Measurements from ENCODE around the gene MYO5A. TPM values are rescaled to one million over a fixed set of nuclear protein-coding genes. Genes with fewer than 3 reads are reported as not detected.

The MYO5A gene
- total RNA-seq, 1 experiment from 2014 or later = 21.8 TPM

DNA sequence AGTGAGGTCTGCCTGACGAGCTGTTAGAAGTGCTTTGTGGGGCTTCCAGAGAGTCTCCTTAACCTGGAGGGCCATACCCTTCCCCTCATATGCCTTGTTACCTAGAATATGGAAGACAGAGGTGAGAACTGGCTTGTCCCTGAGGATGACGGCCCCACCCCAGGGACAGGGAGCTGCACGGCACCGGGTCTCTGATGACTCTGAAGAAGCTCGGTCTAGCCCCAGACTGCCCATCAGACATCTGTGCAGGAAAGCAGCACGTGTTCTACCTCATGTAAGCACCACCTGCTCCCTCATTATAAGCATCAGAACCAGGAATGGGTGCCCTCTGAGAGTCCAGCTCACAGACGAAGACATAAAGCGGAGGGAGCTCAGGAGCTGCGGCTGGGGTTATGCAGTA is 251.1 kb downstream of the MYO5A start:
- no peaks in the 10 kb centered on the region for H3K79me1 ChIP-seq (ENCODE audit: insufficient read depth, low read depth, low read length, poor library complexity, severe bottlenecking)
- H3K36me3 Mint-ChIP-seq (ENCODE audit: insufficient read depth in 1 of 3, low read depth in 3 of 3) = peaks cover 28 to 74% (median 63%) of the 10 kb centered on the region in 3 experiments; a peak in 6 of 7 replicates
- H3T11ph ChIP-seq (ENCODE audit: low read length) = no peak overlapping the region
- H3K56ac ChIP-seq (ENCODE audit: insufficient read length, low read depth, low read length) = no peak overlapping the region
- H2BK15ac ChIP-seq (ENCODE audit: low read depth, low read length) = no peak overlapping the region
- no peaks in the 10 kb centered on the region for H3K4me1 ChIP-seq (ENCODE audit: insufficient read depth, low read length)
- H2BK12ac ChIP-seq (ENCODE audit: insufficient read length, low read depth, low read length) = no peak overlapping the region
- H3K79me2 ChIP-seq (ENCODE audit: insufficient read depth, low read length) = no peaks in the 10 kb centered on the region
- no peak for TF ChIP-seq CTCF (conservative IDR thresholded peaks at IDR 0.05)
- no peak overlapping the region for H2AFZ ChIP-seq (ENCODE audit: low read length)
- H2AK5ac ChIP-seq (ENCODE audit: insufficient read length, low read length) = no peak overlapping the region
- no peak overlapping the region for H3K4ac ChIP-seq (ENCODE audit: low read depth, low read length)
- H3K9ac ChIP-seq (ENCODE audit: extremely low read depth, insufficient read length, low read length) = no peak overlapping the region
- no peak overlapping the region for H2BK20ac ChIP-seq (ENCODE audit: low read depth, low read length, poor library complexity, severe bottlenecking)
- no CpG with 5 or more reads among the region's 9 CpGs for WGBS (ENCODE audit: extremely low coverage, insufficient read length, low lambda C conversion rate)
- no peak overlapping the region for H2BK5ac ChIP-seq (ENCODE audit: insufficient read length, low read length)
- no peak overlapping the region for H3K27ac Mint-ChIP-seq
- H4K8ac ChIP-seq (replicated peaks; ENCODE audit: insufficient read length, low read depth, low read length) = no peak overlapping the region
- H3K23me2 ChIP-seq (ENCODE audit: insufficient read length, low read depth, low read length, poor library complexity, severe bottlenecking) = no peaks in the 10 kb centered on the region
- no peak overlapping the region for H3K18ac ChIP-seq (ENCODE audit: insufficient read length, low read depth, low read length)
- no peak overlapping the region for H3K14ac ChIP-seq (ENCODE audit: insufficient read depth, low read length)
- H4K20me1 ChIP-seq (ENCODE audit: control insufficient read depth, insufficient read depth, insufficient read length) = peaks cover 2% of the 10 kb centered on the region
- no peaks in the 10 kb centered on the region; a peak in 1 of 5 replicates for H3K9me3 Mint-ChIP-seq
- no peaks in the 10 kb centered on the region for H3K4me1 Mint-ChIP-seq
- no peak overlapping the region for H3K4me3 Mint-ChIP-seq
- no peak overlapping the region for H3K27ac ChIP-seq (ENCODE audit: insufficient read length, low read depth, low read length)
- no peak overlapping the region for H2BK120ac ChIP-seq (ENCODE audit: low read depth, low read length, poor library complexity, severe bottlenecking)
- no peak overlapping the region for H3K23ac ChIP-seq (ENCODE audit: insufficient read length, low read depth, low read length)
- no peak overlapping the region for H4K5ac ChIP-seq (ENCODE audit: insufficient read length, low read depth, low read length)
- no peak for DNase-seq
- no peak overlapping the region for H3K4me2 ChIP-seq (ENCODE audit: insufficient read depth, insufficient read length, low read length)
- H3K9me3 ChIP-seq (ENCODE audit: control insufficient read depth, low read depth, low read length) = no peaks in the 10 kb centered on the region
- H3K27me3 ChIP-seq (ENCODE audit: insufficient read depth, low read length) = no peaks in the 10 kb centered on the region
- H4K91ac ChIP-seq (ENCODE audit: insufficient read length, low read depth, low read length) = no peak overlapping the region
- H3K27me3 Mint-ChIP-seq (ENCODE audit: low read depth) = no peaks in the 10 kb centered on the region
